K562 (cell line): ENCODE results near the gene CHMP5. TPM values are rescaled to one million over a fixed set of nuclear protein-coding genes. Genes with fewer than 3 reads are reported as not detected.
A peak's percentile ranks its signal among the peaks of the same experiment; 100 is the strongest.

ENCODE experiments used
- BCL6 ChIP-seq: fragments of 250-450 bp; sonication (Bioruptor Pico); IDR thresholded peaks from 2 replicates; pipeline ENCODE4 v1.4.0; 2020
- KAT2B ChIP-seq: IDR thresholded peaks from one replicate; pipeline ENCODE4 v1.6.1; 2012; ENCODE audit warnings: low read depth, mild to moderate bottlenecking, control low read depth, inconsistent platforms, low read length, moderate library complexity
- KLF10 ChIP-seq: fragments of 250-450 bp; sonication (Bioruptor Pico); IDR thresholded peaks from 2 replicates; pipeline ENCODE4 v1.6.1; 2021; ENCODE audit warnings: matching md5 sums
- MLLT1 ChIP-seq, 2 experiments: fragments of 450-650 bp; IDR thresholded peaks; 2 replicates each; pipeline ENCODE4 v1.6.1; 2016
- NFXL1 ChIP-seq: fragments of 450-650 bp; formaldehyde crosslinking; IDR thresholded peaks from 2 replicates; pipeline ENCODE4 v1.4.0; 2021; ENCODE audit warnings: mild to moderate bottlenecking
- NR2C1 ChIP-seq, 2 experiments: fragments of 450-650 bp; IDR thresholded peaks; 2 replicates each; pipeline ENCODE4 v1.6.1; 2017; ENCODE audit warnings: mild to moderate bottlenecking in 2 of 2, antibody characterized with exemption in 1 of 2, inconsistent platforms in 1 of 2, missing compliant biosample characterization in 1 of 2, missing genetic modification characterization in 1 of 2
- PHB2 ChIP-seq: fragments of 450-650 bp; IDR thresholded peaks from 2 replicates; pipeline ENCODE4 v1.6.1; 2017; ENCODE audit warnings: low read depth
- PHF21A ChIP-seq: fragments of 450-650 bp; IDR thresholded peaks from 2 replicates; pipeline ENCODE4 v1.6.1; 2017; ENCODE audit warnings: low read depth, borderline replicate concordance
- SIN3A ChIP-seq, 2 experiments: fragments of 150-350 bp in 1 of 2; IDR thresholded peaks; 2 replicates each; pipeline ENCODE4 v1.6.1; 2011 to 2016; ENCODE audit warnings: borderline replicate concordance in 2 of 2, low read depth in 2 of 2, low read length in 2 of 2, mild to moderate bottlenecking in 2 of 2, moderate library complexity in 2 of 2; ENCODE audit not compliant: control insufficient read depth in 1 of 2
- SMAD1 ChIP-seq: fragments of 150-350 bp; IDR thresholded peaks from 2 replicates; pipeline ENCODE4 v1.6.1; 2014; ENCODE audit warnings: low read length, low read depth; ENCODE audit not compliant: partially characterized antibody
- SMAD3 ChIP-seq: fragments of 450-650 bp; formaldehyde crosslinking; conservative IDR thresholded peaks from 2 replicates; pipeline ENCODE4 v1.4.0; 2020; ENCODE audit warnings: mild to moderate bottlenecking
- TOE1 ChIP-seq, 2 experiments: fragments of 450-650 bp in 1 of 2; sonication (generic) in 1 of 2; formaldehyde crosslinking in 1 of 2; IDR thresholded peaks; 2 replicates each; pipeline versions ENCODE4 v1.7.1 to v1.8.0; 2016 to 2022; ENCODE audit warnings: borderline replicate concordance in 2 of 2, mild to moderate bottlenecking in 2 of 2, antibody characterized with exemption in 1 of 2, inconsistent platforms in 1 of 2, low read depth in 1 of 2, missing genetic modification reagents in 1 of 2, moderate library complexity in 1 of 2
- XRCC3 ChIP-seq: fragments of 450-650 bp; IDR thresholded peaks from 2 replicates; pipeline ENCODE4 v1.6.1; 2017; ENCODE audit warnings: mild to moderate bottlenecking, moderate library complexity
- ZBTB8A ChIP-seq: fragments of 450-650 bp; IDR thresholded peaks from 2 replicates; pipeline ENCODE4 v1.6.1; 2018; ENCODE audit warnings: mild to moderate bottlenecking, moderate library complexity; ENCODE audit not compliant: partially characterized antibody
- ZFX ChIP-seq: sonication (generic); formaldehyde crosslinking; IDR thresholded peaks from 2 replicates; pipeline ENCODE4 v1.8.0; 2022; ENCODE audit warnings: mild to moderate bottlenecking, missing genetic modification reagents, moderate library complexity
- ZNF57 ChIP-seq: fragments of 450-650 bp; formaldehyde crosslinking; IDR thresholded peaks from 2 replicates; pipeline ENCODE4 v1.4.0; 2020; ENCODE audit warnings: mild to moderate bottlenecking, moderate library complexity
- polyA plus RNA-seq, 8 experiments: library from polyadenylated mRNA; depleted of rRNA in 4 of 8; stranded (reverse) in 5 of 8; unstranded in 3 of 8; fragments of >200 nt; fragmentation: Nextera tagmentation in 2 of 8; fragmentation: Illumina TruSeq in 1 of 8; extraction: Ambion mirVana in 2 of 8; extraction: Trizol in 1 of 8; gene quantifications; 2 replicates each; pipeline versions ENCODE4 v1.2.1 to v1.2.3, GENCODE V29; 2011 to 2014; ENCODE audit warnings: inconsistent platforms in 1 of 8, missing spikeins in 1 of 8
- total RNA-seq, 7 experiments: library from RNA; depleted of rRNA in 6 of 7; stranded (reverse); fragments of >200 nt in 6 of 7; fragmentation: Illumina TruSeq in 2 of 7; extraction: Trizol in 2 of 7; gene quantifications; 2 replicates each; pipeline versions ENCODE4 v1.2.1 to v1.2.3, GENCODE V29; 2011 to 2021; ENCODE audit warnings: low replicate concordance in 1 of 7
- TF ChIP-seq, protein P1 (sequence below): fragments of 250-450 bp; sonication (Bioruptor Pico); IDR thresholded peaks from 2 replicates; pipeline ENCODE4 v1.8.0; 2022; ENCODE audit warnings: moderate library complexity, mild to moderate bottlenecking, inconsistent platforms
- TF ChIP-seq, protein P2 (sequence below): fragments of 250-450 bp; sonication (Bioruptor Pico); IDR thresholded peaks from 2 replicates; pipeline ENCODE4 v1.5.0; 2020; ENCODE audit warnings: mild to moderate bottlenecking
- TF ChIP-seq, protein P3 (sequence below): fragments of 200-400 bp; formaldehyde crosslinking; IDR thresholded peaks from 2 replicates; pipeline ENCODE4 v1.6.1; 2017; ENCODE audit warnings: mild to moderate bottlenecking, low read depth, low read length, moderate library complexity
- TF ChIP-seq, protein P4 (sequence below): fragments of 250-450 bp; sonication (Bioruptor Pico); IDR thresholded peaks from 2 replicates; pipeline ENCODE4 v1.8.0; 2022; ENCODE audit warnings: inconsistent platforms, mild to moderate bottlenecking, moderate library complexity, borderline replicate concordance

CHMP5 gene
- total and polyA plus RNA-seq, 9 of the 15 experiments (the other 6 are each of a cell fraction or from before 2014, with no cell fraction given): 36.0 to 105 (median 54.9) TPM

DNA sequence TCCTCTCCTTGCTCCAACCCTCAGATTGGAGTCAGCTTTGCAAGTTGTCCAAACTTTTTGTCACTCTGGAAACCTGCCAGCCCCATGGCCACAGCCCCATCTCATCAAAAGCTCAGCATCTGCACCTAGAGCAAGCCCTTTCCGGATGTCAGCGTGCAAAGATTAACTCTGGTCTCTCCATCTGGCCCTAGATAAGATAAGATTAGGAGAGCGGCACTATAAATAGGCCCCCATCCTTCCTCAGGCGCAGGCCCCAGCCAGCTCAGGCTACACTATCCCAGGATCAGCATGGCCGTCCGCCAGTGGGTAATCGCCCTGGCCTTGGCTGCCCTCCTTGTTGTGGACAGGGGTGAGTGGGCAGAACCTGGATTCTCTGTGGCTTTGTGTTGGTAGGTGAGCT, 24.9 kb upstream of the CHMP5 start, which contains the start of gene SPINK4 (continued):
- TF ChIP-seq, protein P1, sequence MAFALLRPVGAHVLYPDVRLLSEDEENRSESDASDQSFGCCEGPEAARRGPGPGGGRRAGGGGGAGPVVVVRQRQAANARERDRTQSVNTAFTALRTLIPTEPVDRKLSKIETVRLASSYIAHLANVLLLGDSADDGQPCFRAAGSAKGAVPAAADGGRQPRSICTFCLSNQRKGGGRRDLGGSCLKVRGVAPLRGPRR (CRISPR knock-in tag): no peak
- TF ChIP-seq, protein P2, sequence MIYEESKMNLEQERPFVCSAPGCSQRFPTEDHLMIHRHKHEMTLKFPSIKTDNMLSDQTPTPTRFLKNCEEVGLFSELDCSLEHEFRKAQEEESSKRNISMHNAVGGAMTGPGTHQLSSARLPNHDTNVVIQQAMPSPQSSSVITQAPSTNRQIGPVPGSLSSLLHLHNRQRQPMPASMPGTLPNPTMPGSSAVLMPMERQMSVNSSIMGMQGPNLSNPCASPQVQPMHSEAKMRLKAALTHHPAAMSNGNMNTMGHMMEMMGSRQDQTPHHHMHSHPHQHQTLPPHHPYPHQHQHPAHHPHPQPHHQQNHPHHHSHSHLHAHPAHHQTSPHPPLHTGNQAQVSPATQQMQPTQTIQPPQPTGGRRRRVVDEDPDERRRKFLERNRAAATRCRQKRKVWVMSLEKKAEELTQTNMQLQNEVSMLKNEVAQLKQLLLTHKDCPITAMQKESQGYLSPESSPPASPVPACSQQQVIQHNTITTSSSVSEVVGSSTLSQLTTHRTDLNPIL (CRISPR knock-in tag): no peak
- TF ChIP-seq XRCC3 (no peak), SMAD1 (peak; percentile 74), NR2C1 (IDR thresholded peaks at IDR 0.05) (no peak), NR2C1 (tag; IDR thresholded peaks at IDR 0.05) (peak; percentile 54), SIN3A (IDR thresholded peaks at IDR 0.05; ENCODE audit: borderline replicate concordance in 2 of 2, control insufficient read depth in 1 of 2, low read depth in 2 of 2, low read length in 2 of 2) (no peak), SMAD3 (peak; percentile 82), PHF21A (peak; percentile 50; the same call in 1 of the 2 replicates), TOE1 (IDR thresholded peaks at IDR 0.05; ENCODE audit: borderline replicate concordance) (0 out of 2 replicates have a peak, but pooled peaks have one; percentile 39), TOE1 (CRISPR knock-in tag; IDR thresholded peaks at IDR 0.05; ENCODE audit: borderline replicate concordance, low read depth) (no peak), KAT2B (no peak), NFXL1 (no peak), BCL6 (CRISPR knock-in tag) (no peak), PHB2 (peak; percentile 72; the same call in 1 of the 2 replicates), MLLT1 (IDR thresholded peaks at IDR 0.05) (peak in 1 of 2 experiments; percentile 67; a peak in 1 of 4 replicates), ZFX (peak; percentile 50), KLF10 (no peak), ZNF57 (CRISPR knock-in tag) (no peak), ZBTB8A (no peak)
- TF ChIP-seq, protein P3, sequence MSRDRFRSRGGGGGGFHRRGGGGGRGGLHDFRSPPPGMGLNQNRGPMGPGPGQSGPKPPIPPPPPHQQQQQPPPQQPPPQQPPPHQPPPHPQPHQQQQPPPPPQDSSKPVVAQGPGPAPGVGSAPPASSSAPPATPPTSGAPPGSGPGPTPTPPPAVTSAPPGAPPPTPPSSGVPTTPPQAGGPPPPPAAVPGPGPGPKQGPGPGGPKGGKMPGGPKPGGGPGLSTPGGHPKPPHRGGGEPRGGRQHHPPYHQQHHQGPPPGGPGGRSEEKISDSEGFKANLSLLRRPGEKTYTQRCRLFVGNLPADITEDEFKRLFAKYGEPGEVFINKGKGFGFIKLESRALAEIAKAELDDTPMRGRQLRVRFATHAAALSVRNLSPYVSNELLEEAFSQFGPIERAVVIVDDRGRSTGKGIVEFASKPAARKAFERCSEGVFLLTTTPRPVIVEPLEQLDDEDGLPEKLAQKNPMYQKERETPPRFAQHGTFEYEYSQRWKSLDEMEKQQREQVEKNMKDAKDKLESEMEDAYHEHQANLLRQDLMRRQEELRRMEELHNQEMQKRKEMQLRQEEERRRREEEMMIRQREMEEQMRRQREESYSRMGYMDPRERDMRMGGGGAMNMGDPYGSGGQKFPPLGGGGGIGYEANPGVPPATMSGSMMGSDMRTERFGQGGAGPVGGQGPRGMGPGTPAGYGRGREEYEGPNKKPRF: no peak
- TF ChIP-seq, protein P4, sequence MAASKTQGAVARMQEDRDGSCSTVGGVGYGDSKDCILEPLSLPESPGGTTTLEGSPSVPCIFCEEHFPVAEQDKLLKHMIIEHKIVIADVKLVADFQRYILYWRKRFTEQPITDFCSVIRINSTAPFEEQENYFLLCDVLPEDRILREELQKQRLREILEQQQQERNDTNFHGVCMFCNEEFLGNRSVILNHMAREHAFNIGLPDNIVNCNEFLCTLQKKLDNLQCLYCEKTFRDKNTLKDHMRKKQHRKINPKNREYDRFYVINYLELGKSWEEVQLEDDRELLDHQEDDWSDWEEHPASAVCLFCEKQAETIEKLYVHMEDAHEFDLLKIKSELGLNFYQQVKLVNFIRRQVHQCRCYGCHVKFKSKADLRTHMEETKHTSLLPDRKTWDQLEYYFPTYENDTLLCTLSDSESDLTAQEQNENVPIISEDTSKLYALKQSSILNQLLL (CRISPR knock-in tag): no peak
